ENCODE results near the gene MTFR1L. TPM values are rescaled to one million over a fixed set of nuclear protein-coding genes. Genes with fewer than 3 reads are reported as not detected.

Gene MTFR1L
- total RNA-seq, 1 experiment from 2014 or later, result 41.7 TPM

DNA sequence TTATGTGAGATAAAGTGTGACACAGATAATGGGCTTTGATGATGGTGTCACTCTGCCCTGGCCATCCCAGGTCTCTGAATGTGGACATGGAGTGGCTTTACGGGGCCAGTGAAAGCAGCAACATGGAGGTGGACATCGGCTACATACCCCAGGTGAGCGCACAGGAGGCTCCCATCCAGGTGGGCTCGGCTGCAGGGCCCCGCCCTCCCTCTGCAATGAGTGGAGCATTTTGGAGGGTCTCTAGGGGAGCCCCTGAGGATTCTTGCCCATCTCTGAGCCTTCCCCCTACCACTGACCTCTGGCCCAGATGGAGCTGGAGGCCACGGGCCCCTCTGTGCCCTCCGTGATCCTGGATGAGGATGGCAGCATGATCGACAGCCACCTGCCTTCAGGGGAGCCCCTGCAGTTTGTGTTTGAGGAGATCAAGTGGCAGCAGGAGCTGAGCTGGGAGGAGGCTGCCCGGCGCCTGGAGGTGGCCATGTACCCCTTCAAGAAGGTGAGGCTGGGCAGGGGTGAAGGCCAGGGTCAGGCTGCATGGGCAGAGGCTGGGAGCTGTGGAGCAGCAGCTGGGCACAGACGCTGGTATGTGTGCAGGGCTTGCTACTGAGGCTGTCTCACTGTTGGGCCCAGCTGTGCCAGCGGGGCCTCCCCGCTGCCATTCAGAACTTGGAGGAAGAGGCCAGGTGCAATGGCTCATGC, 8.2 kb upstream of the MTFR1L start:
- H3F3A ChIP-seq (ENCODE audit: insufficient read depth, low read depth), result no peaks in the 10 kb centered on the region
- H3K36me3 ChIP-seq (ENCODE audit: low read depth), result no peaks in the 10 kb centered on the region
- H4K20me1 ChIP-seq (ENCODE audit: insufficient read depth), result no peaks in the 10 kb centered on the region
- DNase-seq, result no peak
- H3K79me2 ChIP-seq (ENCODE audit: low read depth), result no peaks in the 10 kb centered on the region
- intact Hi-C loops (cut with micrococcal nuclease; ENCODE audit: unreplicated experiment), result loop anchor here (2.0 to 10.0 kb wide), 3 partner anchors 203 to 567 kb away; partner anchors contain the start of gene RSRP1
- TF ChIP-seq, protein P1, sequence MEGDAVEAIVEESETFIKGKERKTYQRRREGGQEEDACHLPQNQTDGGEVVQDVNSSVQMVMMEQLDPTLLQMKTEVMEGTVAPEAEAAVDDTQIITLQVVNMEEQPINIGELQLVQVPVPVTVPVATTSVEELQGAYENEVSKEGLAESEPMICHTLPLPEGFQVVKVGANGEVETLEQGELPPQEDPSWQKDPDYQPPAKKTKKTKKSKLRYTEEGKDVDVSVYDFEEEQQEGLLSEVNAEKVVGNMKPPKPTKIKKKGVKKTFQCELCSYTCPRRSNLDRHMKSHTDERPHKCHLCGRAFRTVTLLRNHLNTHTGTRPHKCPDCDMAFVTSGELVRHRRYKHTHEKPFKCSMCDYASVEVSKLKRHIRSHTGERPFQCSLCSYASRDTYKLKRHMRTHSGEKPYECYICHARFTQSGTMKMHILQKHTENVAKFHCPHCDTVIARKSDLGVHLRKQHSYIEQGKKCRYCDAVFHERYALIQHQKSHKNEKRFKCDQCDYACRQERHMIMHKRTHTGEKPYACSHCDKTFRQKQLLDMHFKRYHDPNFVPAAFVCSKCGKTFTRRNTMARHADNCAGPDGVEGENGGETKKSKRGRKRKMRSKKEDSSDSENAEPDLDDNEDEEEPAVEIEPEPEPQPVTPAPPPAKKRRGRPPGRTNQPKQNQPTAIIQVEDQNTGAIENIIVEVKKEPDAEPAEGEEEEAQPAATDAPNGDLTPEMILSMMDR (conservative IDR thresholded peaks at IDR 0.05), result no peak
- no peak for TF ChIP-seq EZH2 (IDR thresholded peaks at IDR 0.05; ENCODE audit: low read depth)
- H3K4me2 ChIP-seq, result no peak overlapping the region
- CTCF ChIA-PET, result no interaction called here
- H3K9me3 ChIP-seq (ENCODE audit: insufficient read depth, low read depth), result no peaks in the 10 kb centered on the region
- BruUV-seq (replicated peaks), result no TSS peak
- H3K4me1 ChIP-seq (replicated peaks; ENCODE audit: insufficient read depth), result no peaks in the 10 kb centered on the region
- no peaks in the 10 kb centered on the region for H3K9me2 ChIP-seq (ENCODE audit: insufficient read depth)
- POLR2A ChIA-PET (ENCODE audit: unreplicated experiment), result interaction anchor here (0.6 kb wide), 1 partner anchor 53 kb away, joined by 4 read pairs; no protein-coding TSS in a partner anchor
- H2AFZ ChIP-seq, result no peak overlapping the region
- H3K4me3 ChIP-seq, result no peak overlapping the region
- no peaks in the 10 kb centered on the region for H3K27me3 ChIP-seq (ENCODE audit: insufficient read depth, low read depth)
- H3K27ac ChIP-seq, result no peak overlapping the region

DNA sequence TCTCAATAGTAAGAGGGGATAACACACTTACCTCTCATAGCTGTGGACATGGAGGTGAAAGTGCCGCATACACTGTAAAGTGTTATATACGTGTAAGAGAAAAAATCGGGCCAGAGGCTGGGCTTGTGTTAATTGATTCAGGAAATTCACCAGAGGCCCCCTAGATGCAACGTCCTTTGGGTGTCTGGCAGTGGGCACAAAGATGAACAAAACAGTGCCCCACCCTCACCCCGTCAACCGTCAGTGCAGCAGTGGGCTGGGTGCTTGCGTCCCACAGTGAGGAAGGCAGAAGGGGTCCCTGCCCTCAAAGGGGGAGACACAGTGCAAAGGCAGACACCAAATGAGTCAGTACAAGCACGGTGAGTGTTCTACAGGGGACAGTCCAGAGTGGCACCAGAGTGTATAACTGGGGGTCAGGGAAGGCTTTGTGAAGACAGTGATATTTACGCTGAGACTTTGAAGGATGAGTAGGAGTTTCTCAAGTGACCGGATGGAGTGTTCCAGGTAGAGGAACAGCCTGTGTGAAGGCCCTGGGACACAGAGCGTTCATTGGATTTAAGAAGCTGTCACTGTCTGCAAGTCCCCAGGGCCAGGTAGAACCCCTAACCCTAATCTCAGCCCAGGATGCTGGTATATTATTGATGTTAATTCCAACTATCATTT, 6.6 kb upstream of the MTFR1L start:
- Histone ChIP-seq H3K27me3 (ENCODE audit: insufficient read depth, low read depth) (no peaks in the 10 kb centered on the region), H3K79me2 (ENCODE audit: low read depth) (no peaks in the 10 kb centered on the region), H2AFZ (no peak overlapping the region), H3K4me3 (no peak overlapping the region), H3F3A (ENCODE audit: insufficient read depth, low read depth) (no peaks in the 10 kb centered on the region), H3K9me2 (ENCODE audit: insufficient read depth) (no peaks in the 10 kb centered on the region), H3K36me3 (ENCODE audit: low read depth) (no peaks in the 10 kb centered on the region), H3K4me1 (replicated peaks; ENCODE audit: insufficient read depth) (peaks cover 2% of the 10 kb centered on the region), H3K9me3 (ENCODE audit: insufficient read depth, low read depth) (no peaks in the 10 kb centered on the region), H4K20me1 (ENCODE audit: insufficient read depth) (no peaks in the 10 kb centered on the region), H3K4me2 (no peak overlapping the region), H3K27ac (no peak overlapping the region)
- BruUV-seq (replicated peaks), result no TSS peak
- POLR2A ChIA-PET (ENCODE audit: unreplicated experiment), result interaction anchor here (0.6 kb wide), 1 partner anchor 24 kb away, joined by 5 read pairs; no protein-coding TSS in a partner anchor
- TF ChIP-seq EZH2 (IDR thresholded peaks at IDR 0.05; ENCODE audit: low read depth), result no peak
- TF ChIP-seq, protein P1 (conservative IDR thresholded peaks at IDR 0.05), result no peak
- intact Hi-C loops (cut with micrococcal nuclease; ENCODE audit: unreplicated experiment), result loop anchor here (5.0 to 10.0 kb wide), 2 partner anchors 311 to 568 kb away; partner anchors contain the start of gene RSRP1
- no peak for DNase-seq
- CTCF ChIA-PET, result interaction anchor here (0.5 kb wide), 1 partner anchor 50 kb away, joined by 4 read pairs; no protein-coding TSS in a partner anchor

DNA sequence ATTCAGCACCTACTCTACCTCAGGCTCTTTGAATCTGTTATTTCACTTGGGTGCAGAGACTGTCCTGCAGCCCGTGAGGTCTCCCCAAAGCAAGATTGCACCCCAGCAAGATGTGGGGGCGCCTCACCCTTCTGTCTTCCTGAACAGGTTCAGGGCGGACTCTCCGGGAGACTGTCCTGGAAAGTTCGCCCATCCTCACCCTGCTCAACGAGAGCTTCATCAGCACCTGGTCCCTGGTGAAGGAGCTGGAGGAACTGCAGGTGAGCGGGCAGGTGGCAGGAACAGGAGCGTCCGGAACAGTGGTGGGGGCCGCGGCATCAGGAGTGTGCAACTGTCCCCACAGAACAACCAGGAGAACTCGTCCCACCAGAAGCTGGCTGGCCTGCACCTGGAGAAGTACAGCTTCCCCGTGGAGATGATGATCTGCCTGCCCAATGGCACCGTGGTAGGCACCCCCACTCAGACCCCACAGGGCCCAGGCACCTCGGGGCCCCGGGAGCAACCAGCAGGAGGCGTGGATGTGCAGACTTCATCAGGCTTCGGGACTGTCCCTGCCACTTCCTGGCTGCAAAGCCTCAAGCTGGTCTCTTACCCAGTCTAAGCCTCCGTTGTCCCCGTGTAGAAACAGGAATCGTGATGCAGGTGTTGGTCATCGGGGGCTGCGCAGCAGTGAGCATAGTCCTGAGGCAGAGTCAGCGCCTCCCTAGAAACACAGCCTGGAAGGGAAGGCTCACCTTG, 5.9 kb upstream of the MTFR1L start:
- Histone ChIP-seq H3K27me3 (ENCODE audit: insufficient read depth, low read depth) (no peaks in the 10 kb centered on the region), H3F3A (ENCODE audit: insufficient read depth, low read depth) (peaks cover 4% of the 10 kb centered on the region; the same call in 1 of the 2 replicates), H3K9me3 (ENCODE audit: insufficient read depth, low read depth) (no peaks in the 10 kb centered on the region), H3K4me1 (replicated peaks; ENCODE audit: insufficient read depth) (peaks cover 9% of the 10 kb centered on the region), H3K4me3 (no peak overlapping the region), H3K36me3 (ENCODE audit: low read depth) (no peaks in the 10 kb centered on the region), H3K4me2 (no peak overlapping the region), H3K27ac (no peak overlapping the region), H4K20me1 (ENCODE audit: insufficient read depth) (no peaks in the 10 kb centered on the region), H3K9me2 (ENCODE audit: insufficient read depth) (no peaks in the 10 kb centered on the region), H2AFZ (no peak overlapping the region), H3K79me2 (ENCODE audit: low read depth) (peaks cover 4% of the 10 kb centered on the region; the same call in 1 of the 2 replicates)
- ChIA-PET CTCF (interaction anchor here (0.7 kb wide), 1 partner anchor 184 kb away, joined by 3 read pairs; the partner anchor contains the start of gene PAFAH2), POLR2A (ENCODE audit: unreplicated experiment) (no interaction called here)
- intact Hi-C loops (cut with micrococcal nuclease; ENCODE audit: unreplicated experiment), result loop anchor here (5.0 to 10.0 kb wide), 2 partner anchors 312 to 569 kb away; partner anchors contain the start of gene RSRP1
- no TSS peak for BruUV-seq (replicated peaks)
- TF ChIP-seq, protein P1 (conservative IDR thresholded peaks at IDR 0.05), result no peak
- no peak for TF ChIP-seq EZH2 (IDR thresholded peaks at IDR 0.05; ENCODE audit: low read depth)
- no peak for DNase-seq
